SK-N-SH (cell line): ENCODE data around the gene IFIT5. TPM values are rescaled to one million over a fixed set of nuclear protein-coding genes. Genes with fewer than 3 reads are reported as not detected.
"Not testable (repeated sequence)": the region's sequence is repeated elsewhere in the genome, so short reads cannot be mapped to it uniquely, and the experiment has no call there.

ENCODE experiments used
- CTCF ChIA-PET: fragments of 300-600, 350-600 bp; formaldehyde crosslinking; extraction: SDS; loops from one replicate; lab custom pipeline; 2021; lab: Yijun Ruan, JAX
- POLR2A ChIA-PET: fragments of 350-600 bp; sonication (Branson Sonifier 250); formaldehyde crosslinking; extraction: SDS; loops from one replicate; lab custom pipeline; 2020; ENCODE audit warnings: antibody characterized with exemption, inconsistent platforms; lab: Yijun Ruan, JAX
- DNase-seq: peaks from one replicate; pipeline ENCODE4 v3.0.0; 2012
- H2AFZ ChIP-seq: fragments of 200-600 bp; sonication (generic); 2 replicates; pipeline ENCODE4 v1.8.1; 2016; ENCODE audit warnings: antibody characterized with exemption, mild to moderate bottlenecking, low read depth
- H3F3A ChIP-seq: fragments of 200-600 bp; sonication (generic); replicated peaks from 2 replicates; pipeline ENCODE3; 2016; ENCODE audit warnings: antibody characterized with exemption, mild to moderate bottlenecking; ENCODE audit not compliant: insufficient read depth
- H3K27ac ChIP-seq, 2 experiments: fragments of 200-500 bp in 1 of 2; fragments of 200-600 bp in 1 of 2; sonication (Bioruptor generic) in 1 of 2; sonication (generic), shearing (Covaris generic) in 1 of 2; 2 replicates each; pipeline versions ENCODE4 v1.5.1 to v1.6.1; 2014 to 2016; ENCODE audit warnings: low read depth in 2 of 2, inconsistent platforms in 1 of 2, low read length in 1 of 2, mild to moderate bottlenecking in 1 of 2, mixed read lengths in 1 of 2
- H3K27me3 ChIP-seq: fragments of 200-600 bp; sonication (generic), shearing (Covaris generic); 2 replicates; pipeline ENCODE4 v1.6.1; 2016; ENCODE audit warnings: mixed run types; ENCODE audit not compliant: insufficient read depth
- H3K36me3 ChIP-seq, 2 experiments: fragments of 200-500 bp in 1 of 2; fragments of 200-600 bp in 1 of 2; sonication (Bioruptor generic) in 1 of 2; sonication (generic) in 1 of 2; replicated peaks in 1 of 2; 2 replicates each; pipeline versions ENCODE3 to v1.5.1; 2014 to 2016; ENCODE audit warnings: low read length in 1 of 2, mild to moderate bottlenecking in 1 of 2; ENCODE audit not compliant: insufficient read depth in 2 of 2, control insufficient read depth in 1 of 2
- H3K4me1 ChIP-seq, 2 experiments: fragments of 200-500 bp in 1 of 2; fragments of 200-600 bp in 1 of 2; sonication (Bioruptor generic) in 1 of 2; sonication (generic), shearing (Covaris generic) in 1 of 2; 2 replicates each; pipeline versions ENCODE4 v1.5.1 to v1.6.1; 2014 to 2016; ENCODE audit warnings: low read depth in 1 of 2, low read length in 1 of 2, mixed run types in 1 of 2; ENCODE audit not compliant: insufficient read depth in 2 of 2, control insufficient read depth in 1 of 2
- H3K4me2 ChIP-seq: fragments of 200-600 bp; sonication (generic), shearing (Covaris generic); 2 replicates; pipeline ENCODE4 v1.6.1; 2017; ENCODE audit warnings: mixed run types
- H3K4me3 ChIP-seq, 2 experiments: fragments of 200-500 bp in 1 of 2; fragments of 200-600 bp in 1 of 2; sonication (Bioruptor generic) in 1 of 2; sonication (generic), shearing (Covaris generic) in 1 of 2; 2 replicates each; pipeline versions ENCODE4 v1.5.1 to v1.8.1; 2014 to 2016; ENCODE audit warnings: low read depth in 2 of 2, inconsistent platforms in 1 of 2, low read length in 1 of 2, mild to moderate bottlenecking in 1 of 2, mixed read lengths in 1 of 2, moderate library complexity in 1 of 2
- H3K79me2 ChIP-seq: fragments of 200-600 bp; sonication (generic); 2 replicates; pipeline ENCODE4 v1.8.1; 2017; ENCODE audit warnings: mild to moderate bottlenecking; ENCODE audit not compliant: insufficient read depth
- H3K9ac ChIP-seq: fragments of 200-600 bp; sonication (generic); 2 replicates; pipeline ENCODE4 v1.6.1; 2017; ENCODE audit warnings: mixed run types
- H3K9me2 ChIP-seq: fragments of 200-600 bp; sonication (generic); 2 replicates; pipeline ENCODE4 v1.6.1; 2017; ENCODE audit warnings: mixed run types
- H3K9me3 ChIP-seq: fragments of 200-600 bp; sonication (generic); 2 replicates; pipeline ENCODE4 v1.6.1; 2017; ENCODE audit warnings: mixed run types, mild to moderate bottlenecking, moderate library complexity
- H4K20me1 ChIP-seq: fragments of 200-600 bp; sonication (generic); 2 replicates; pipeline ENCODE4 v1.6.1; 2017; ENCODE audit warnings: mild to moderate bottlenecking, mixed run types; ENCODE audit not compliant: insufficient read depth
- ELF1 ChIP-seq: IDR thresholded peaks from 2 replicates; pipeline ENCODE4 v1.4.0; 2012
- EP300 ChIP-seq, 2 experiments: IDR thresholded peaks; 2 replicates each; pipeline versions ENCODE4 v1.4.0 to v1.6.1; 2012; ENCODE audit warnings: borderline replicate concordance in 1 of 2, low read depth in 1 of 2, low read length in 1 of 2
- EZH2phosphoT487 ChIP-seq: fragments of 200-600 bp; sonication (generic); IDR thresholded peaks from 2 replicates; pipeline ENCODE4 v1.6.1; 2017; ENCODE audit warnings: low read depth, mixed run types, mild to moderate bottlenecking, antibody characterized with exemption, moderate library complexity, borderline replicate concordance
- FOSL2 ChIP-seq: IDR thresholded peaks from 2 replicates; pipeline ENCODE4 v1.4.0; 2012; ENCODE audit warnings: low read depth, mild to moderate bottlenecking, moderate library complexity, borderline replicate concordance
- FOXJ3 ChIP-seq: sonication (generic); formaldehyde crosslinking; IDR thresholded peaks from 2 replicates; pipeline ENCODE4 v1.5.1; 2020; ENCODE audit warnings: mild to moderate bottlenecking, missing genetic modification reagents
- GATA2 ChIP-seq: sonication (generic); formaldehyde crosslinking; IDR thresholded peaks from 2 replicates; pipeline ENCODE4 v1.5.0; 2020; ENCODE audit warnings: mild to moderate bottlenecking, missing genetic modification reagents
- JUND ChIP-seq: IDR thresholded peaks from 2 replicates; pipeline ENCODE4 v1.4.0; 2012
- POLR2AphosphoS5 ChIP-seq: IDR thresholded peaks from 2 replicates; pipeline ENCODE4 v1.6.1; 2012; ENCODE audit warnings: low read depth, low read length
- RFX5 ChIP-seq: IDR thresholded peaks from 2 replicates; pipeline ENCODE4 v1.6.1; 2012; ENCODE audit warnings: mild to moderate bottlenecking, improper control_type of control experiment, low read length
- RXRA ChIP-seq: IDR thresholded peaks from 2 replicates; pipeline ENCODE4 v1.4.0; 2012; ENCODE audit warnings: low read depth, mild to moderate bottlenecking, borderline replicate concordance
- SIN3A ChIP-seq: IDR thresholded peaks from 2 replicates; pipeline ENCODE4 v1.6.1; 2012; ENCODE audit warnings: low read depth, mild to moderate bottlenecking, low read length, moderate library complexity, borderline replicate concordance
- SMC3 ChIP-seq: IDR thresholded peaks from 2 replicates; pipeline ENCODE4 v1.6.1; 2012; ENCODE audit warnings: low read depth, low read length, improper control_type of control experiment
- TCF12 ChIP-seq: IDR thresholded peaks from 2 replicates; pipeline ENCODE4 v1.4.0; 2012
- WGBS: methylation state at CpG from one replicate; pipeline ENCODE4 v1.1.6; 2017; ENCODE audit warnings: low lambda C conversion rate; 5-methylcytosine and 5-hydroxymethylcytosine counted together
- polyA plus RNA-seq, 3 experiments: library from polyadenylated mRNA; depleted of rRNA; stranded (reverse); fragments of >200 nt; gene quantifications; 2 replicates each; pipeline ENCODE4 v1.2.3, GENCODE V29; 2012
- TF ChIP-seq, protein P1 (sequence below): IDR thresholded peaks from 2 replicates; pipeline ENCODE4 v1.4.0; 2012; ENCODE audit warnings: low read depth
- TF ChIP-seq, protein P2 (sequence below): IDR thresholded peaks from 2 replicates; pipeline ENCODE4 v1.6.1; 2012; ENCODE audit warnings: mild to moderate bottlenecking, low read depth, low read length, moderate library complexity
- TF ChIP-seq, protein P3 (sequence below): fragments of 200-600 bp; sonication (generic); IDR thresholded peaks from 2 replicates; pipeline ENCODE4 v1.6.1; 2017; ENCODE audit warnings: antibody characterized with exemption, mild to moderate bottlenecking, moderate library complexity

IFIT5 gene
- polyA plus RNA-seq, 1 of the 3 experiments (the other 2 are of a cell fraction) = 2.7 TPM

DNA sequence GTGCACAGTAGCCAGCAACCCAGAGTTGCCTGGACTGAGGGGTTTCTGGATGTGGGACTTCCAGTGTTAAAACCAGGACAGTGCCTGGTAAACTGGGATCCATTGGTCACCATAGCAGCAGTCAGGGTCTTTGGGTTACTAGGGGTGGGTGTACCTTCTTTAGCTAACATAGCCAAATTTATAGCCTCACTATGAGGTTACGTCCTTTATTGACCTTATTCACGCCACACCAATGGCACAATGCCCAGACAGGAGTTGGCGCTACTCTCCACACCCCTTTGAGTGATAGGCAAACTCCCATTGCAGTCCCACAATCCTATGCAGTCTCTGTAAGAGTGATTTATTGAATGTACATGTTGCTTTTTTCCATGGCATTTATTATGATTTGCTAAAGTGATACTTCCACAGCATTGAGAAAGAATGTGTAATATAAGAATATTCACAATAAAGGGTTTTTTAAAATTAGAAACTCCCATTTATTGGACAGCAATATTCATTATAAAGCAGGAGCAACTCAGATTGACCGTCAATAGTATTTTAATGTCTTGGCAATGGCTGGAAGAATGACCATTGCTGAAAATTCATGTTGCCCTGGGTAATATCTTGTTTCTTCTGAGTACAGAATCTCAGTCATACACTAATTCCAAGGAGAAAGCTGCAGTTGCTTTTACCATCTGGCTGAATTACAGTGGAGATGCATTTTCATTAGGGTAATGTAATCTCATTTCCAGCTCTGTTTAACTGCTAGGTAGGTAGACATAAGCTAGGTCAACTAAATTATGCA lies 26.1 kb downstream of the IFIT5 start:
- WGBS = 81% methylated on average over 4 of the region's 4 CpGs
- ChIA-PET CTCF (interaction anchor here (0.7 to 1.7 kb wide), 2 partner anchors 11 to 122 kb away, joined by 4 to 5 read pairs; no protein-coding TSS in a partner anchor), POLR2A (no interaction called here)

DNA sequence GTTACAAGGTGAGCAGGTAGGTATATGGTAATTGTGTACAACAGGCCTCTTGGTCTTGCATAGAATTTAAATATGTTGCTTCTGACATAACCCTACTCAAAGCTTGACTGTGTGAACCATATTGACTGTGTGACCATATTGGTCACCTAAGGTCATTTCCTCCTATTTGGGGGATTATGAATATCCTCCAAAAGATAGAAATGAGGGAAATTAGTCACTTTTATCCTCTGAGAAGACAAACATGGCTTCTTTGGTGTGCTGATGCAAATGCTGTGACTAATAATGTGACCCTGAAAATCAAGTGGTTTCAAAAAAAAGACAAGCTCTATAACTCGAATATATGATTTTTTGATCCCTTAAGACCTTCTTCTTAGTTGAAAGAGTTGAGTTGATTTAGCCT lies 27.9 kb downstream of the IFIT5 start:
- Histone ChIP-seq H4K20me1 (no peaks in the 10 kb centered on the region), H3K79me2 (no peaks in the 10 kb centered on the region), H3K9ac (no peak overlapping the region), H3K4me3 (no peak overlapping the region), H3F3A (no peaks in the 10 kb centered on the region), H3K36me3 (no peaks in the 10 kb centered on the region), H3K4me1 (no peaks in the 10 kb centered on the region), H3K9me2 (no peaks in the 10 kb centered on the region), H3K27me3 (no peaks in the 10 kb centered on the region), H3K27ac (no peak overlapping the region), H3K4me2 (no peak overlapping the region), H2AFZ (no peak overlapping the region), H3K9me3 (no peaks in the 10 kb centered on the region)
- no peak for TF ChIP-seq TCF12
- TF ChIP-seq, protein P1, sequence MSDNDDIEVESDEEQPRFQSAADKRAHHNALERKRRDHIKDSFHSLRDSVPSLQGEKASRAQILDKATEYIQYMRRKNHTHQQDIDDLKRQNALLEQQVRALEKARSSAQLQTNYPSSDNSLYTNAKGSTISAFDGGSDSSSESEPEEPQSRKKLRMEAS = no peak
- TF ChIP-seq ELF1 = no peak
- TF ChIP-seq SMC3 = no peak
- TF ChIP-seq RXRA = no peak
- TF ChIP-seq EP300 (IDR thresholded peaks at IDR 0.05; ENCODE audit: borderline replicate concordance in 1 of 2, low read depth in 1 of 2, low read length in 1 of 2) = no peak
- no peak for TF ChIP-seq JUND
- TF ChIP-seq FOSL2 = no peak
- TF ChIP-seq EZH2phosphoT487 = no peak
- TF ChIP-seq FOXJ3 (CRISPR knock-in tag) = no peak
- no peak for TF ChIP-seq RFX5
- TF ChIP-seq GATA2 (CRISPR knock-in tag) = no peak
- 16% methylated on average over 1 of the region's 1 CpG for WGBS
- ChIA-PET POLR2A (no interaction called here), CTCF (interaction anchor here (1.2 kb wide), 1 partner anchor 123 kb away, joined by 3 read pairs; no protein-coding TSS in a partner anchor)
- no peak for DNase-seq

More for the DNA sequence above, 26.1 kb downstream of the IFIT5 start:
- Histone ChIP-seq H3K4me3 (no peak overlapping the region), H3K4me2 (no peak overlapping the region), H2AFZ (no peak overlapping the region), H3K27ac (no peak overlapping the region), H3K27me3 (no peaks in the 10 kb centered on the region), H3F3A (no peaks in the 10 kb centered on the region), H4K20me1 (no peaks in the 10 kb centered on the region), H3K9ac (no peak overlapping the region), H3K9me3 (no peaks in the 10 kb centered on the region), H3K4me1 (no peaks in the 10 kb centered on the region), H3K9me2 (no peaks in the 10 kb centered on the region), H3K36me3 (no peaks in the 10 kb centered on the region), H3K79me2 (no peaks in the 10 kb centered on the region)
- TF ChIP-seq SIN3A (no peak), POLR2AphosphoS5 (no peak), RXRA (no peak)
- TF ChIP-seq, protein P2, sequence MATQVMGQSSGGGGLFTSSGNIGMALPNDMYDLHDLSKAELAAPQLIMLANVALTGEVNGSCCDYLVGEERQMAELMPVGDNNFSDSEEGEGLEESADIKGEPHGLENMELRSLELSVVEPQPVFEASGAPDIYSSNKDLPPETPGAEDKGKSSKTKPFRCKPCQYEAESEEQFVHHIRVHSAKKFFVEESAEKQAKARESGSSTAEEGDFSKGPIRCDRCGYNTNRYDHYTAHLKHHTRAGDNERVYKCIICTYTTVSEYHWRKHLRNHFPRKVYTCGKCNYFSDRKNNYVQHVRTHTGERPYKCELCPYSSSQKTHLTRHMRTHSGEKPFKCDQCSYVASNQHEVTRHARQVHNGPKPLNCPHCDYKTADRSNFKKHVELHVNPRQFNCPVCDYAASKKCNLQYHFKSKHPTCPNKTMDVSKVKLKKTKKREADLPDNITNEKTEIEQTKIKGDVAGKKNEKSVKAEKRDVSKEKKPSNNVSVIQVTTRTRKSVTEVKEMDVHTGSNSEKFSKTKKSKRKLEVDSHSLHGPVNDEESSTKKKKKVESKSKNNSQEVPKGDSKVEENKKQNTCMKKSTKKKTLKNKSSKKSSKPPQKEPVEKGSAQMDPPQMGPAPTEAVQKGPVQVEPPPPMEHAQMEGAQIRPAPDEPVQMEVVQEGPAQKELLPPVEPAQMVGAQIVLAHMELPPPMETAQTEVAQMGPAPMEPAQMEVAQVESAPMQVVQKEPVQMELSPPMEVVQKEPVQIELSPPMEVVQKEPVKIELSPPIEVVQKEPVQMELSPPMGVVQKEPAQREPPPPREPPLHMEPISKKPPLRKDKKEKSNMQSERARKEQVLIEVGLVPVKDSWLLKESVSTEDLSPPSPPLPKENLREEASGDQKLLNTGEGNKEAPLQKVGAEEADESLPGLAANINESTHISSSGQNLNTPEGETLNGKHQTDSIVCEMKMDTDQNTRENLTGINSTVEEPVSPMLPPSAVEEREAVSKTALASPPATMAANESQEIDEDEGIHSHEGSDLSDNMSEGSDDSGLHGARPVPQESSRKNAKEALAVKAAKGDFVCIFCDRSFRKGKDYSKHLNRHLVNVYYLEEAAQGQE = no peak
- TF ChIP-seq, protein P3, sequence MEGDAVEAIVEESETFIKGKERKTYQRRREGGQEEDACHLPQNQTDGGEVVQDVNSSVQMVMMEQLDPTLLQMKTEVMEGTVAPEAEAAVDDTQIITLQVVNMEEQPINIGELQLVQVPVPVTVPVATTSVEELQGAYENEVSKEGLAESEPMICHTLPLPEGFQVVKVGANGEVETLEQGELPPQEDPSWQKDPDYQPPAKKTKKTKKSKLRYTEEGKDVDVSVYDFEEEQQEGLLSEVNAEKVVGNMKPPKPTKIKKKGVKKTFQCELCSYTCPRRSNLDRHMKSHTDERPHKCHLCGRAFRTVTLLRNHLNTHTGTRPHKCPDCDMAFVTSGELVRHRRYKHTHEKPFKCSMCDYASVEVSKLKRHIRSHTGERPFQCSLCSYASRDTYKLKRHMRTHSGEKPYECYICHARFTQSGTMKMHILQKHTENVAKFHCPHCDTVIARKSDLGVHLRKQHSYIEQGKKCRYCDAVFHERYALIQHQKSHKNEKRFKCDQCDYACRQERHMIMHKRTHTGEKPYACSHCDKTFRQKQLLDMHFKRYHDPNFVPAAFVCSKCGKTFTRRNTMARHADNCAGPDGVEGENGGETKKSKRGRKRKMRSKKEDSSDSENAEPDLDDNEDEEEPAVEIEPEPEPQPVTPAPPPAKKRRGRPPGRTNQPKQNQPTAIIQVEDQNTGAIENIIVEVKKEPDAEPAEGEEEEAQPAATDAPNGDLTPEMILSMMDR = no peak
- no peak for DNase-seq

DNA sequence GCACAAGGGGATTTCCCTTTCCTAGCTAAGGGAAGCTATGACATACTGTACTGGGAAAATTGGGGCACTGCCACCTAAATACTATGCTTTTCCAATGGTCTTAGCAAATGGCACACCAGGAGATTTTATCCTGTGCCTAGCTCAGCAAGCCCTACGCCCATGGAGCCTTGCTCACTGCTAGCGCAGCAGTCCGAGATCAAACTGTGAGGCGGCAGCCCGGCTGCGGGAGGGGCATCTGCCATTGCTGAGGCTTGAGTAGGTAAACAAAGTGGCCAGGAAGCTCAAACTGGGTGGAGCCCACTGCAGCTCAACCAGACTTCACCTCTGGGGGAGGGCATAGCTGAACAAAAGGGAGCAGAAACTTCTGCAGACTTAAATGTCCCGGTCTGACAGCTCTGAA lies 30.5 kb downstream of the IFIT5 start:
- not testable (repeated sequence) for H2AFZ ChIP-seq, H4K20me1 ChIP-seq, H3K4me2 ChIP-seq, H3K27ac ChIP-seq, H3K9me2 ChIP-seq, H3K4me3 ChIP-seq, H3F3A ChIP-seq, H3K27me3 ChIP-seq, H3K36me3 ChIP-seq, DNase-seq, H3K79me2 ChIP-seq, H3K9ac ChIP-seq, H3K4me1 ChIP-seq, H3K9me3 ChIP-seq
- POLR2A ChIA-PET = interaction anchor here (0.6 kb wide), 1 partner anchor 75 kb away, joined by 3 read pairs; no protein-coding TSS in a partner anchor
- CTCF ChIA-PET = interaction anchor here (1.7 kb wide), 1 partner anchor 22 kb away, joined by 5 read pairs; no protein-coding TSS in a partner anchor
- WGBS = 60% methylated on average over 1 of the region's 7 CpGs
